ENCODE results near the gene EXOC3L2.

DNA sequence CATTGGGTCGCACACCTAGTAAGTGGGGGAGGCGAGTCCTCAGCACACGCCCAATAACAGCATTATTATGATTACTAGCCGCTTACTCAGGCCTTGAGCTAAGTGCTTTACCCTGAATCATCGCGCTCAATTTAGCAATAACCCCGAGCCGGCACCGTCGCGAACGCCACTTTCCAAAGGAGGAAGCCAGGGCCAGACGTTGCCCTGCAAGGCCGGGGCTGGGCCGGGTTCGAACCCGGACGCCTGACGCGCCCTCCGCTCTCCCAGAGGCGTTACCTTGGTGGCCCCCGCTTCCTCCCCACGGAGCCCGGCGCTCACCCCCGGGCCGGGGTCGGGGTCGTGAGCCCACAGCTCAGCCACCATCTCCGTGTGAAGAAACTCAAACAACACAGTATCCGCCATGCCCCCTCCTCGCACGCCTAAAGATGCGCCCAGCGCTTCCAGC is 67.4 kb downstream of the EXOC3L2 start, which contains the start of gene TRAPPC6A:
- no peak for TF ChIP-seq CTCF (IDR thresholded peaks at IDR 0.05)
- TF ChIP-seq ZFX (IDR thresholded peaks at IDR 0.05; ENCODE audit: borderline replicate concordance): no peak

Measured in 22Rv1 (cell line).